Gastrocnemius medialis (tissue), 4 donors: ENCODE measurements around the gene NAA11. TPM values are rescaled to one million over a fixed set of nuclear protein-coding genes. Genes with fewer than 3 reads are reported as not detected.
A peak's percentile ranks its signal among the peaks of the same experiment; 100 is the strongest.

Experiments used
- ATAC-seq, 2 donors: fragments of 150-250 bp; one replicate each; pipeline ENCODE4 v1.9.1; 2016
- DNase-seq, 2 donors: peaks; one replicate each; pipeline ENCODE4 v3.0.0-alpha.2; 2019
- H3K27ac ChIP-seq, 4 donors: fragments of 200-600 bp; sonication (generic); 1 replicate in 1 of 4; 2 replicates in 3 of 4; pipeline ENCODE4 v1.5.1; 2016 to 2018; ENCODE audit warnings: mild to moderate bottlenecking in 2 of 4, moderate library complexity in 1 of 4
- H3K27me3 ChIP-seq, 3 donors: fragments of 200-600 bp; sonication (generic) in 2 of 3; 1 replicate in 1 of 3; 2 replicates in 2 of 3; pipeline versions ENCODE4 v1.5.1 to v1.6.0; 2016 to 2019; ENCODE audit warnings: mild to moderate bottlenecking in 1 of 3, moderate library complexity in 1 of 3
- H3K36me3 ChIP-seq, 2 donors: fragments of 200-600 bp; sonication (generic) in 1 of 2; one replicate each; pipeline ENCODE4 v1.5.1; 2017 to 2018
- H3K4me1 ChIP-seq, 2 donors: fragments of 200-600 bp; sonication (generic) in 1 of 2; one replicate each; pipeline ENCODE4 v1.5.1; 2016 to 2017; ENCODE audit warnings: mild to moderate bottlenecking in 2 of 2
- H3K4me3 ChIP-seq, 4 donors: fragments of 200-600 bp; sonication (generic) in 3 of 4; 1 replicate in 1 of 4; 2 replicates in 3 of 4; pipeline ENCODE4 v1.5.1; 2016 to 2019; ENCODE audit warnings: mild to moderate bottlenecking in 2 of 4
- H3K9me3 ChIP-seq, 3 donors: fragments of 200-600 bp; sonication (generic) in 2 of 3; 1 replicate in 1 of 3; 2 replicates in 2 of 3; pipeline ENCODE4 v1.5.1; 2016 to 2019
- CTCF ChIP-seq, 5 experiments: fragments of 450-650 bp in 3 of 5; fragments of 200-600 bp in 2 of 5; sonication (generic) in 2 of 5; IDR thresholded peaks in 4 of 5; conservative IDR thresholded peaks in 1 of 5; 1 replicate in 4 of 5; 2 replicates in 1 of 5; pipeline ENCODE4 v1.5.1; 2016 to 2019; ENCODE audit warnings: antibody characterized with exemption in 5 of 5, mild to moderate bottlenecking in 3 of 5, moderate library complexity in 3 of 5
- POLR2A ChIP-seq, 2 donors: fragments of 450-650 bp; IDR thresholded peaks; one replicate each; pipeline ENCODE4 v1.6.1; 2017; ENCODE audit warnings: antibody characterized with exemption in 2 of 2, mild to moderate bottlenecking in 2 of 2, moderate library complexity in 2 of 2
- in situ Hi-C, 4 donors: fragments of 200-750 bp; cut with MboI; loops; one replicate each; pipeline versions ENCODE4 v1.15.0 to v1.8.0; 2017; ENCODE audit warnings: low sequenced_read_pairs in 4 of 4
- intact Hi-C: fragments of 100-400 bp; cut with DNase I; formaldehyde crosslinking; loops from one replicate; pipeline ENCODE4 v1.15.1; 2023; ENCODE audit warnings: low total_unique reads
- total RNA-seq, 4 donors: library from RNA; depleted of rRNA; stranded (reverse); fragments of >200 nt; gene quantifications; one replicate each; pipeline versions ENCODE4 v1.1.0 to v1.2.3, GENCODE V29; 2016

NAA11 gene
- total RNA-seq, 4 donors from 2014 or later = not detected

DNA sequence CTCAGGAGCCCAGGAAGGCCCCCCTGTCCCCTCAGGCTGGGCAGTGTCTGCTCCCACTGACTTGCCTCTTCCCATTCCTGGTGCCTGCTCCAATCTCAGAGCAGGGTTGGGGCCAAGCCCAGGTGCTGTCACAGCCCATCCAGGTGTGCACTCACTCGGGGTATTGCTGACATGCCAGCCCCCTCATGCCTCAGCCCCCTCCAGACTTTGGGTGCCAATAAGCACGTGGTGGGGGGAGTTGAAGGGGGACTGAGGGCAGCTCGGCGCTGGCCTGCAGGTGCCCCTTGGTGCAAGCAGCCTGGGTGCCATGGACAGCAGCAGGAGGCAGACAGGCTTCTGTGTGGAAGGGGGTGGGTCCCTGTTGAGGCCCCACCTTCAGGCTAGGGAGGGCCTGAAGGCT lies 28.4 kb downstream of the NAA11 start:
- Histone ChIP-seq H3K4me1 (no peaks in the 10 kb centered on the region), H3K36me3 (no peaks in the 10 kb centered on the region), H3K9me3 (no peaks in the 10 kb centered on the region), H3K27ac (no peak overlapping the region), H3K27me3 (no peaks in the 10 kb centered on the region), H3K4me3 (no peak overlapping the region)
- in situ Hi-C loops (no loop called here), intact Hi-C loops (no loop called here)
- ATAC-seq (no peak), DNase-seq (no peak)
- TF ChIP-seq POLR2A (IDR thresholded peaks at IDR 0.05) = no peak
- TF ChIP-seq CTCF (IDR thresholded peaks at IDR 0.05 in 4 of 5, conservative IDR thresholded peaks at IDR 0.05 in 1 of 5) = no peak

GRCh38 chr4:79296768-79297428 lies 29.0 kb downstream of the NAA11 start:
- H3K9me3 ChIP-seq = no peaks in the 10 kb centered on the region
- H3K4me1 ChIP-seq = no peaks in the 10 kb centered on the region
- no peaks in the 10 kb centered on the region for H3K27me3 ChIP-seq
- DNase-seq (no peak), ATAC-seq (no peak)
- intact Hi-C loops = no loop called here
- no peak overlapping the region for H3K4me3 ChIP-seq
- no peak for TF ChIP-seq CTCF (IDR thresholded peaks at IDR 0.05 in 4 of 5, conservative IDR thresholded peaks at IDR 0.05 in 1 of 5)
- in situ Hi-C loops = no loop called here
- no peak overlapping the region for H3K27ac ChIP-seq
- H3K36me3 ChIP-seq = no peaks in the 10 kb centered on the region

GRCh38 chr4:79295086-79295485 lies 30.8 kb downstream of the NAA11 start:
- Histone ChIP-seq H3K4me1 (peaks cover 0 to 4% of the 10 kb centered on the region in 2 donors), H3K27ac (no peak overlapping the region), H3K27me3 (no peaks in the 10 kb centered on the region), H3K36me3 (no peaks in the 10 kb centered on the region), H3K4me3 (no peak overlapping the region), H3K9me3 (no peaks in the 10 kb centered on the region)
- no peak for TF ChIP-seq CTCF (IDR thresholded peaks at IDR 0.05 in 4 of 5, conservative IDR thresholded peaks at IDR 0.05 in 1 of 5)
- no peak for TF ChIP-seq POLR2A (IDR thresholded peaks at IDR 0.05)
- ATAC-seq (no peak), DNase-seq (no peak)
- intact Hi-C loops (no loop called here), in situ Hi-C loops (no loop called here)

DNA sequence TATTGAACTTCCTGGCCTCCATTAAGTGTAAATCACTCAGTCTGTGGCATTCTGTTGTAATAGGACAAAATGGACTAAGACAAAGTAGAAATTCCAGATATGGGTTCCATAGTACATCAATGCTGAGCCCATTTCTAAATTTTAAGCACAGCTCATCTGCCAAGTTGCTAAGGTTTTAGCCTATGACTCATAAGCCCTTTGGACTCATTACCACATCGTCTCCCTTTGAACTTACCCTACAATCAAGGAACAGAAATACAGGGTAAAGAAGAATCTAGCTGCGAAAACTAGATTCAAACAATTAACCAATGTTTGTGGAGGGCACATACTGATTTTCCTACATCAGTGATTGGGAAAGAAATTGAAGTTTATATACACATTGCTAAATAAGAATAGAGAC lies 31.8 kb downstream of the NAA11 start:
- in situ Hi-C loops = no loop called here
- Histone ChIP-seq H3K4me1 (peaks cover 0 to 4% of the 10 kb centered on the region in 2 donors), H3K4me3 (no peak overlapping the region), H3K27ac (no peak overlapping the region), H3K36me3 (no peaks in the 10 kb centered on the region), H3K27me3 (no peaks in the 10 kb centered on the region), H3K9me3 (no peaks in the 10 kb centered on the region)
- peak in 1 of 2 donors; percentile 44 for ATAC-seq
- intact Hi-C loops = no loop called here
- TF ChIP-seq CTCF (IDR thresholded peaks at IDR 0.05 in 4 of 5, conservative IDR thresholded peaks at IDR 0.05 in 1 of 5) = no peak
- TF ChIP-seq POLR2A (IDR thresholded peaks at IDR 0.05) = no peak
- DNase-seq = no peak

DNA sequence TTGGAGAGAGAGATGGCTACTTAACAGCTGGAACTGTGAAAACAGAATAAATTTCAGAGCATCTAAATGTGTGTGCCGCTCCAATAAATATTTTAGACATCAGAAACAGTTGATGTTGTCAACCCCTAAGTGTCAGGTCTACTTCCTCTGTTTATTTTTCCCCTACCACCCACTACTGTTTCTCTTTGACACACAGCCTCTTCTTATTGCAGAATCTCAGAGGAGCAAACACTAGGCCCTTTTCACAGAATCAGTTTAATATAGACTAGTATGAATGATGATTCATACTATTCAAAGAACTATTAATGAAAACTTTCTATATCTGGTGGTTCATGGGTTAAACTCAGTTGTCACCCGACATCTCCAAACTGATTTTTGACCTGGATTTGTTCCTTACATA lies 33.9 kb downstream of the NAA11 start:
- in situ Hi-C loops (no loop called here), intact Hi-C loops (no loop called here)
- Histone ChIP-seq H3K36me3 (no peaks in the 10 kb centered on the region), H3K27ac (no peak overlapping the region), H3K4me1 (peaks cover 0 to 4% of the 10 kb centered on the region in 2 donors), H3K4me3 (no peak overlapping the region), H3K9me3 (no peaks in the 10 kb centered on the region), H3K27me3 (no peaks in the 10 kb centered on the region)
- DNase-seq (no peak), ATAC-seq (no peak)
- TF ChIP-seq CTCF (IDR thresholded peaks at IDR 0.05 in 4 of 5, conservative IDR thresholded peaks at IDR 0.05 in 1 of 5) = no peak
- no peak for TF ChIP-seq POLR2A (IDR thresholded peaks at IDR 0.05)
